CD4-positive, CD25-positive, alpha-beta regulatory T cell (primary cell): ENCODE measurements around the gene FZR1. TPM values are rescaled to one million over a fixed set of nuclear protein-coding genes. Genes with fewer than 3 reads are reported as not detected.
A peak's percentile ranks its signal among the peaks of the same experiment; 100 is the strongest.

Experiments
- ATAC-seq, 2 donors: fragments of 150-1000 bp; cut with Tn5 transposase; one replicate each; pipeline ENCODE4 v1.10.0; 2021; ENCODE audit warnings: low read depth in 2 of 2, moderate number of reproducible peaks in 2 of 2, moderate library complexity in 1 of 2
- DNase-seq, 3 donors: peaks; one replicate each; pipeline versions ENCODE4 v3.0.0 to v3.0.0-alpha.2; 2012 to 2022; ENCODE audit warnings: mixed read lengths in 1 of 3
- H3K27ac ChIP-seq: one replicate; pipeline ENCODE4 v1.7.0; 2013; ENCODE audit warnings: mild to moderate bottlenecking, low read length; ENCODE audit not compliant: insufficient read depth, poor library complexity, severe bottlenecking
- H3K27me3 ChIP-seq: one replicate; pipeline ENCODE4 v1.7.0; 2013; ENCODE audit warnings: low read length; ENCODE audit not compliant: control insufficient read depth, insufficient read depth
- H3K36me3 ChIP-seq: one replicate; pipeline ENCODE4 v1.7.0; 2013; ENCODE audit warnings: mild to moderate bottlenecking, low read length, moderate library complexity; ENCODE audit not compliant: control insufficient read depth, insufficient read depth
- H3K4me1 ChIP-seq: 2 replicates; pipeline ENCODE4 v1.7.0; 2013; ENCODE audit warnings: mild to moderate bottlenecking, low read length; ENCODE audit not compliant: insufficient read depth, control insufficient read depth, poor library complexity, severe bottlenecking
- H3K4me3 ChIP-seq: one replicate; pipeline ENCODE4 v1.7.0; 2013; ENCODE audit warnings: low read depth, mild to moderate bottlenecking, low read length, moderate library complexity
- H3K9me3 ChIP-seq, 2 experiments: 1 replicate in 1 of 2; 2 replicates in 1 of 2; pipeline ENCODE4 v1.7.0; 2013; ENCODE audit warnings: low read length in 2 of 2, mild to moderate bottlenecking in 1 of 2, moderate library complexity in 1 of 2; ENCODE audit not compliant: control insufficient read depth in 2 of 2
- H3K27ac Mint-ChIP-seq, 3 donors: one replicate each; pipeline ENCODE4 v1.8.0; 2020 to 2022; ENCODE audit warnings: mild to moderate bottlenecking in 3 of 3, mixed read lengths in 3 of 3, moderate library complexity in 2 of 3
- H3K27me3 Mint-ChIP-seq: one replicate; pipeline ENCODE4 v1.8.0; 2022; ENCODE audit warnings: mild to moderate bottlenecking, mixed read lengths
- H3K36me3 Mint-ChIP-seq: one replicate; pipeline ENCODE4 v1.8.0; 2020; ENCODE audit warnings: mixed read lengths
- H3K4me1 Mint-ChIP-seq, 4 donors: one replicate each; pipeline ENCODE4 v1.8.0; 2020 to 2022; ENCODE audit warnings: mixed read lengths in 4 of 4, mild to moderate bottlenecking in 1 of 4
- H3K4me3 Mint-ChIP-seq, 4 donors: one replicate each; pipeline ENCODE4 v1.8.0; 2020 to 2022; ENCODE audit warnings: mild to moderate bottlenecking in 4 of 4, mixed read lengths in 4 of 4, moderate library complexity in 3 of 4
- H3K9me3 Mint-ChIP-seq, 7 donors: one replicate each; pipeline ENCODE4 v1.8.0; 2020 to 2022; ENCODE audit warnings: mixed read lengths in 7 of 7, mild to moderate bottlenecking in 3 of 7, moderate library complexity in 2 of 7
- polyA plus RNA-seq, 4 donors: library from polyadenylated mRNA; unstranded; fragments of 300-500 nt; fragmentation: Illumina TruSeq; gene quantifications; one replicate each; pipeline ENCODE4 v1.2.3, GENCODE V29; 2021
- total RNA-seq: library from RNA; stranded (reverse); gene quantifications from one replicate; pipeline ENCODE4 v1.2.3, GENCODE V29; 2022

The FZR1 gene
- total and polyA plus RNA-seq, 5 donors from 2014 or later, result 9.1 to 107 (median 10.7) TPM

DNA sequence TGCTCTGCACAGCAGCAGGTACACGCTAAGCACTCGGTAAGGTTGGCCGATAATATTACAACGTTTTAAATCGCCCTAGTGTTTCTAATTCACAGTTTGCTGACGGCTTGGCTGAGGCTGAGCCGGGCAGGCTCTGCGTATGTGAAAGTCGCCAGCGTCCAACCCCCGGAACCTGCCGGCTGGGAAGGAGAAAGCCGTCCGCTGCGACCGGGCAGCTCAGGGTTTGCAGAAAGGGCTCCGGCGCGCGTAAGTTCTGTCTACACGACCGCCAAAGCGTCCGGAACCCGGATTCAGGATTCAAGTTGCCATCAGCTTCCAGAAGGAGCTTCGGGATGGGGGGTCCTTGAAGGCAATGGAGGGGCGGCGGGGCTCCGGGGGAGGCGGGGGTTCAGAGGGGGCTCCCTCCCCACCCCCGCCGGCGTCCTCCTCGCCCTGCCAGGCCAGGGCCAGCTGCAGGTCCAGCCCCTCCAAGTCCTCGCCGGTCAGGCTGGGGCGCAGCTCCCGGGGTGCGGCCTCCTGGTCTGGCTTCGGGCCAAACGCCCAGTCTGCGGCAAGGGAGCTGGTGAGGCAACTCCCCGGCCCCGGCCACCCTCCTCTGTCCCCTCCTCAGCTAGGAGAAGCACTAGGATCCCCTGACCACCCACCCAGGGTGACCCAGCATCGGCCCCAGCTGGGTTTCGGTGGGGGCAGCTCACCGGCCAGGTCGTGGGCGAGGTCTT is 23.4 kb upstream of the FZR1 start:
- no peaks in the 10 kb centered on the region for H3K27me3 ChIP-seq
- H3K4me3 Mint-ChIP-seq, result no peak overlapping the region
- H3K4me3 ChIP-seq, result no peak overlapping the region
- no peaks in the 10 kb centered on the region for H3K36me3 Mint-ChIP-seq
- H3K9me3 Mint-ChIP-seq, result no peaks in the 10 kb centered on the region
- H3K27ac ChIP-seq, result no peak overlapping the region
- peaks cover 0 to 19% (median 7%) of the 10 kb centered on the region in 4 donors for H3K4me1 Mint-ChIP-seq
- ATAC-seq (no peak), DNase-seq (no peak)
- H3K36me3 ChIP-seq, result no peaks in the 10 kb centered on the region
- H3K4me1 ChIP-seq, result peaks cover 12% of the 10 kb centered on the region
- H3K27ac Mint-ChIP-seq, result no peak overlapping the region
- no peaks in the 10 kb centered on the region for H3K9me3 ChIP-seq
- H3K27me3 Mint-ChIP-seq, result peaks cover 5% of the 10 kb centered on the region

GRCh38 chr19:3483226-3483628 is 22.9 kb upstream of the FZR1 start, which contains the start of gene SMIM44:
Gene SMIM44, minus strand, starts transcription at chr19:3483441. Its CDS starts 38 bp downstream, at chr19:3483403.
- Histone ChIP-seq H3K36me3 (no peaks in the 10 kb centered on the region), H3K27ac (no peak within 1 kb of the TSS), H3K9me3 (no peaks in the 10 kb centered on the region), H3K27me3 (no peaks in the 10 kb centered on the region), H3K4me1 (peaks cover 12% of the 10 kb centered on the region), H3K4me3 (no peak within 1 kb of the TSS)
- H3K4me1 Mint-ChIP-seq, result peaks cover 0 to 14% (median 3%) of the 10 kb centered on the region in 4 donors
- no peak within 1 kb of the TSS for H3K4me3 Mint-ChIP-seq
- no peak within 1 kb of the TSS for H3K27ac Mint-ChIP-seq
- DNase-seq (no peak), ATAC-seq (no peak)
- no peaks in the 10 kb centered on the region for H3K27me3 Mint-ChIP-seq
- H3K36me3 Mint-ChIP-seq, result peaks cover 4% of the 10 kb centered on the region
- H3K9me3 Mint-ChIP-seq, result no peaks in the 10 kb centered on the region

DNA sequence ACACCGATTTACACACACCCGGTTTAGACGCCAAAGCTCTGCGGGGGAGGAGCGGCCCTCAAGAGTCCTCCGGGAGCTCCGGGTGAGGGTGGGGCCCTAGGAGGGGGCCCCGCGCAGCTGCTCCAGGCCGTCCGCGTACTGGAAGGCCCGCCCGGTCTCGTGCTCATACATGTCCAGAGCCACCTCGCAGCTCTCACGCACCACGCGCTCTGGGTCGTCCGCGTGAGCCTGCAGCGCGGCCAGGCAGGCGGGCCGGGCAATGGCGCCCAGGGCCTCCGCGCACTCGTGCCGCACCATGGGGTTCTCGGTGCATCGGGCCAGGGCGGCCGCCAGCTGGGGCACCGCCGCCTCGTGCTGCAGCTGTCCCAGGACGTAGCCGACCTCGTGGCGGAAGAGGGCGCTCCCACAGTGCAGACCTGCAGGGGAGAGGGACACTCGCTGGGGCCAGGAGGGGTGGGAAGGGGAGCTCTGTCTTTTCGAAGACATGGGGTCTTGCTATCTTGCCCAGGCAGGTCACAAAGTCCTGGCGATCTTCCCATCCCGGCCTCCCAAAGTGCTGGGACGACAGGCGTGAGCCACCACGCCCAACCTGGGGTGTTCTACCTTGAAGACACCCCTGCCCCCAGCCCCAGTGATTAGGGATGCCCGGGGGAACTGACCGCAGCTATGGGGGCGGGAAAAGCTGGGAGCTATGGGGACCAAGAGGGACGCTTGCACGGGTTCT is 14.6 kb upstream of the FZR1 start:
- Histone ChIP-seq H3K4me1 (peaks cover 9% of the 10 kb centered on the region), H3K27me3 (no peaks in the 10 kb centered on the region), H3K36me3 (peaks cover 8% of the 10 kb centered on the region), H3K9me3 (no peaks in the 10 kb centered on the region), H3K4me3 (no peak overlapping the region), H3K27ac (no peak overlapping the region)
- no peak overlapping the region for H3K27ac Mint-ChIP-seq
- no peaks in the 10 kb centered on the region for H3K9me3 Mint-ChIP-seq
- DNase-seq, result no peak
- no peaks in the 10 kb centered on the region for H3K27me3 Mint-ChIP-seq
- peaks cover 0 to 5% (median 0%) of the 10 kb centered on the region in 4 donors for H3K4me1 Mint-ChIP-seq
- no peak for ATAC-seq
- no peak overlapping the region for H3K4me3 Mint-ChIP-seq
- H3K36me3 Mint-ChIP-seq, result peaks cover 13% of the 10 kb centered on the region

DNA sequence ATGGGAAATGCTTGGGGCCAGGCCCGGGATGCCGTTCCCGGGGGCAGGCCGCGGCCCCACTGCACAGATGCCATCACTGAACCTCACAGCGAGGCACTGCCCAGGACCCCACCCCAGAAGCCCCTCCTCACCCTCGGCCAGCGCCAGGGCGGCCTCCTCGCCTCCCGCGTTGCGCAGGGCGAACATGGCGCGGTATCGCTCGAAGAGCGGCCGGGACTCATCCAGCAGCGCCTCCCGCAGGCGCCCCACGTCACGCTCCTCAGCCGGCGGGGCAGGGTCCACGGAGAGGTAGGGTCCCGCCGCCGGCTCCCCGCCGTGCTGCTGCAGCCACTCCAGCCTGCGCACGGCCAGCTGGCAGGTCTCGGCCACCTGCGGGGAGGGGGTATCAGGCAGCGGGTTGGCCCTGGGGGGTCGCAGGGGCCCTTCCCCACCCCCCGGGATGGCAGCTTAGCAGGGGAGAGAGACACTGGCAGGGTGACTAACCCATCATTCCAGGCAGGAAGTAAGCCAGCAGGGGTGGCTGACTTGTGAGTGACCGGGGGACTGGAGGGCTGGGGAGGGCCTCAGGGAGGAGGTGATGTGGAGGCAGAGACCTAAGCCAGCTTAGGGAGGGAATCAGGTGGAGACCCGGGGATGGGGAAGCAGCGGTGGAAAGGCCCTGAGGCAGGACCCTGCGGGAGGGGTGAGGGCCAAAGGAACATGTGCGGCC is 13.8 kb upstream of the FZR1 start:
- DNase-seq (no peak), ATAC-seq (no peak)
- Mint-ChIP-seq H3K27ac (peak overlapping the region in 1 of 3 donors; percentile 77), H3K27me3 (no peaks in the 10 kb centered on the region), H3K36me3 (peaks cover 18% of the 10 kb centered on the region), H3K9me3 (no peaks in the 10 kb centered on the region), H3K4me3 (peak overlapping the region in 1 of 4 donors; percentile 61), H3K4me1 (peaks cover 0 to 9% (median 2%) of the 10 kb centered on the region in 4 donors)
- Histone ChIP-seq H3K4me1 (peaks cover 9% of the 10 kb centered on the region), H3K27ac (no peak overlapping the region), H3K27me3 (no peaks in the 10 kb centered on the region), H3K36me3 (peaks cover 10% of the 10 kb centered on the region), H3K9me3 (no peaks in the 10 kb centered on the region), H3K4me3 (no peak overlapping the region)

DNA sequence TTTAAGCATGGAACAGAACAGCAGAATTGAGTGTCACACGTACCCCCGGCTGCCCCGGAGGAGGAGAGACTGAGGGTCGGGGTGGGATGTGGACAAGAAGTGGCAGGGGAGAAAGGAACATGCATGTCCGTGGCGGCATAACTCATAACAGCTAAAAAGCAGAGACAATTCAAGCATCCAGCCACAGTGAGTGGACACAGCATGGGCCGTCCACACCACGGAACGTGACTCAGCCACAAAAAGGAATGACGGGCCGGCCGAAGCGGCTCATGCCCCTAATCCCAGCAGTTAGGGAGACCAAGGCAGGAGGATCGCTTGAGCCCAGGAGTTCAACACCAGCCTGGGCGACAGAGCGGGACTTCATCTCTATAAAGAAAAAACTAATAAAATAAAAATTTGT is 13.2 kb upstream of the FZR1 start:
- no peaks in the 10 kb centered on the region for H3K9me3 Mint-ChIP-seq
- H3K4me1 Mint-ChIP-seq, result peaks cover 0 to 12% (median 2%) of the 10 kb centered on the region in 4 donors
- no peak overlapping the region for H3K27ac Mint-ChIP-seq
- DNase-seq, result no peak
- Histone ChIP-seq H3K27ac (no peak overlapping the region), H3K4me3 (no peak overlapping the region), H3K9me3 (no peaks in the 10 kb centered on the region), H3K36me3 (peaks cover 13% of the 10 kb centered on the region), H3K27me3 (no peaks in the 10 kb centered on the region), H3K4me1 (peaks cover 9% of the 10 kb centered on the region)
- peaks cover 20% of the 10 kb centered on the region for H3K36me3 Mint-ChIP-seq
- no peak overlapping the region for H3K4me3 Mint-ChIP-seq
- no peaks in the 10 kb centered on the region for H3K27me3 Mint-ChIP-seq
- no peak for ATAC-seq

- no peak overlapping the region for H3K27ac Mint-ChIP-seq
- no peaks in the 10 kb centered on the region for H3K27me3 Mint-ChIP-seq
- H3K4me1 Mint-ChIP-seq, result peaks cover 0 to 14% (median 4%) of the 10 kb centered on the region in 4 donors
- DNase-seq, result no peak
- Histone ChIP-seq H3K4me1 (peaks cover 9% of the 10 kb centered on the region), H3K9me3 (no peaks in the 10 kb centered on the region), H3K4me3 (no peak overlapping the region), H3K27me3 (no peaks in the 10 kb centered on the region), H3K27ac (no peak overlapping the region), H3K36me3 (peaks cover 13% of the 10 kb centered on the region)
- no peak for ATAC-seq
- no peaks in the 10 kb centered on the region for H3K9me3 Mint-ChIP-seq
- H3K4me3 Mint-ChIP-seq, result peak overlapping the region in 1 of 4 donors; percentile 43
- H3K36me3 Mint-ChIP-seq, result peaks cover 18% of the 10 kb centered on the region
Measured at GRCh38 chr19:3493651-3494050, 12.5 kb upstream of the FZR1 start.

DNA sequence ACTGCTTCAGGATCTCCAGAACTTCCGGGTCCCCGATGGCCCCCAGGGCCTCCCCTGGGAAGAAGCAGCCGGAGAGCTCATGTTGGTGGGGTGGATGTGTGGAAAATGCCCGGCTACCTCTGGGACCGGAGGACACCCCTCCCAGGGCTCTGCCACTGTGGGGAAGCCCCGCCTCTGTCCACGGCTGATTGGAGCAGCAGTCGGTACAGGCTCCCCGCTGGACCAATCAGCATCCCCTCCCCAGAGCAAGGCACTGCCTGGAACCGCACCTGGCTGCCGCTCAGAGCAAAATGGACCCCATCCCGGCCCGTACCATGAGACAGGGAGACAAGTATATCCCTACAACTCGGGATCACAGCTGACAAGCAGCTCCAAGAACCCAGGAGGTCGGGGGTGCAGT is 12.1 kb upstream of the FZR1 start:
- peaks cover 0 to 17% (median 6%) of the 10 kb centered on the region in 4 donors for H3K4me1 Mint-ChIP-seq

More for the DNA sequence above, 12.1 kb upstream of the FZR1 start:
- Mint-ChIP-seq H3K36me3 (peaks cover 18% of the 10 kb centered on the region), H3K9me3 (no peaks in the 10 kb centered on the region), H3K27ac (no peak overlapping the region), H3K4me3 (peak overlapping the region in 2 of 4 donors; percentile 15 to 29), H3K27me3 (no peaks in the 10 kb centered on the region)
- DNase-seq, result peak in 1 of 3 donors; percentile 61
- Histone ChIP-seq H3K4me3 (no peak overlapping the region), H3K36me3 (peaks cover 13% of the 10 kb centered on the region), H3K9me3 (no peaks in the 10 kb centered on the region), H3K4me1 (peaks cover 9% of the 10 kb centered on the region), H3K27me3 (no peaks in the 10 kb centered on the region), H3K27ac (no peak overlapping the region)
- ATAC-seq, result peak in 1 of 2 donors; percentile 62
